ENCODE data around the gene ELF1. TPM values are rescaled to one million over a fixed set of nuclear protein-coding genes. Genes with fewer than 3 reads are reported as not detected.

Gene ELF1
- total RNA-seq, 2 donors from 2014 or later = 72.2 to 120 TPM

GRCh38 chr13:41029629-41030028 is 10.5 kb upstream of the ELF1 start:
- no peak overlapping the region for H3K9ac ChIP-seq (ENCODE audit: low read depth in 2 of 2, low read length in 2 of 2)
- DNase-seq = no peak
- no peaks in the 10 kb centered on the region for H3K4me1 ChIP-seq
- no peak for TF ChIP-seq CTCF (IDR thresholded peaks at IDR 0.05)
- no peaks in the 10 kb centered on the region for H3K36me3 ChIP-seq
- H3K27ac ChIP-seq = no peak overlapping the region
- H3K27me3 ChIP-seq = no peaks in the 10 kb centered on the region
- intact Hi-C loops (cut with DNase I) = no loop called here
- H3K9me3 ChIP-seq = no peaks in the 10 kb centered on the region
- no peak overlapping the region for H3K4me3 ChIP-seq

GRCh38 chr13:41028051-41028450 is 8.9 kb upstream of the ELF1 start:
- intact Hi-C loops (cut with DNase I) = no loop called here
- no peaks in the 10 kb centered on the region for H3K36me3 ChIP-seq
- no peak overlapping the region for H3K27ac ChIP-seq
- H3K4me3 ChIP-seq = no peak overlapping the region
- TF ChIP-seq CTCF (IDR thresholded peaks at IDR 0.05) = no peak
- no peaks in the 10 kb centered on the region for H3K27me3 ChIP-seq
- no peaks in the 10 kb centered on the region for H3K4me1 ChIP-seq
- DNase-seq = no peak
- no peak overlapping the region for H3K9ac ChIP-seq (ENCODE audit: low read depth in 2 of 2, low read length in 2 of 2)
- no peaks in the 10 kb centered on the region for H3K9me3 ChIP-seq

- intact Hi-C loops (cut with DNase I) = no loop called here
- H3K27ac ChIP-seq = no peak overlapping the region
- H3K9me3 ChIP-seq = no peaks in the 10 kb centered on the region
- no peak overlapping the region for H3K9ac ChIP-seq (ENCODE audit: low read depth in 2 of 2, low read length in 2 of 2)
- no peaks in the 10 kb centered on the region for H3K27me3 ChIP-seq
- TF ChIP-seq CTCF (IDR thresholded peaks at IDR 0.05) = no peak
- H3K4me3 ChIP-seq = no peak overlapping the region
- DNase-seq = no peak
- no peaks in the 10 kb centered on the region for H3K36me3 ChIP-seq
- no peaks in the 10 kb centered on the region for H3K4me1 ChIP-seq
Measured at GRCh38 chr13:41026788-41027187, 7.7 kb upstream of the ELF1 start.

GRCh38 chr13:41025518-41025917 is 6.4 kb upstream of the ELF1 start:
- DNase-seq = no peak
- no peak overlapping the region for H3K4me3 ChIP-seq
- no peaks in the 10 kb centered on the region for H3K36me3 ChIP-seq
- H3K27me3 ChIP-seq = no peaks in the 10 kb centered on the region
- H3K4me1 ChIP-seq = no peaks in the 10 kb centered on the region
- H3K9me3 ChIP-seq = no peaks in the 10 kb centered on the region
- H3K27ac ChIP-seq = no peak overlapping the region
- no peak overlapping the region for H3K9ac ChIP-seq (ENCODE audit: low read depth in 2 of 2, low read length in 2 of 2)
- no peak for TF ChIP-seq CTCF (IDR thresholded peaks at IDR 0.05)
- intact Hi-C loops (cut with DNase I) = no loop called here

GRCh38 chr13:41019578-41020347 is 647 bp upstream of the ELF1 start:
- Histone ChIP-seq H3K36me3 (no peaks in the 10 kb centered on the region), H3K4me1 (no peaks in the 10 kb centered on the region), H3K9ac (ENCODE audit: low read depth in 2 of 2, low read length in 2 of 2) (peak overlapping the region in 1 of 2 donors; percentile 66), H3K27me3 (no peaks in the 10 kb centered on the region), H3K4me3 (peak overlapping the region; percentile 33), H3K9me3 (no peaks in the 10 kb centered on the region), H3K27ac (peak overlapping the region; percentile 84)
- intact Hi-C loops (cut with DNase I) = no loop called here
- no peak for DNase-seq
- TF ChIP-seq CTCF (IDR thresholded peaks at IDR 0.05) = no peak
